Stomach (tissue), 4 donors: ENCODE results near the gene NCMAP.
"Not testable (repeated sequence)": the region's sequence is repeated elsewhere in the genome, so short reads cannot be mapped to it uniquely, and the experiment has no call there.

ENCODE experiments used
- CTCF ChIP-seq, 7 experiments: fragments of 450-650 bp in 4 of 7; fragments of 200-600 bp in 3 of 7; sonication (generic) in 3 of 7; IDR thresholded peaks; one replicate each; pipeline ENCODE4 v1.5.1; 2016 to 2019; ENCODE audit warnings: antibody characterized with exemption in 7 of 7, control low read depth in 2 of 7, mild to moderate bottlenecking in 1 of 7
- EP300 ChIP-seq: sonication (generic); formaldehyde crosslinking; IDR thresholded peaks from one replicate; pipeline ENCODE4 v1.6.1; 2017; ENCODE audit warnings: antibody characterized with exemption
- POLR2A ChIP-seq, 4 donors: fragments of 450-650 bp; IDR thresholded peaks; one replicate each; pipeline ENCODE4 v1.6.1; 2016; ENCODE audit warnings: antibody characterized with exemption in 4 of 4, control low read depth in 2 of 4, mild to moderate bottlenecking in 1 of 4, moderate library complexity in 1 of 4
- POLR2AphosphoS5 ChIP-seq, 3 donors: sonication (generic); formaldehyde crosslinking; IDR thresholded peaks; one replicate each; pipeline ENCODE4 v1.6.1; 2016; ENCODE audit warnings: antibody characterized with exemption in 3 of 3

DNA sequence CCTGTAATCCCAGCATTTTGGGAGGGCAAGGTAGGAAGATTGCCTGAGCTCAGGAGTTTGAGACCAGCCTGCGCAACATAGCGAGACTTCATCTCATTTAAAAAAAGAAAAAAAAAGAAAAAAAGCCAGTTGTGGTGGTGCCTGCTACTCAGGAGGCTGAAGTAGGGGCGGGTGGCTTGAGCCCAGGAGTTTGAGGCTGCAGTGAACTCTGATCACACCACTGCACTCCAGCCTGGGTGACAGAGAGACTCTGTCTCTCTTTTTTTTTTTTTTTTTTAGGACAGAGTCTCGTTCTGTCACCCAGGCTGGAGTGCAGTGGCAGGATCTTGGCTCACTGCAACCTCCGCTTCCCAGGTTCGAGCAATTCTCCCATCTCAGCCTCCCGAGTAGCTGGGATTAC, 26.6 kb upstream of the NCMAP start:
- not testable (repeated sequence) for TF ChIP-seq CTCF (IDR thresholded peaks at IDR 0.05); POLR2A (IDR thresholded peaks at IDR 0.05); EP300; POLR2AphosphoS5 (IDR thresholded peaks at IDR 0.05)
